ENCODE results near the gene USP48.

DNA sequence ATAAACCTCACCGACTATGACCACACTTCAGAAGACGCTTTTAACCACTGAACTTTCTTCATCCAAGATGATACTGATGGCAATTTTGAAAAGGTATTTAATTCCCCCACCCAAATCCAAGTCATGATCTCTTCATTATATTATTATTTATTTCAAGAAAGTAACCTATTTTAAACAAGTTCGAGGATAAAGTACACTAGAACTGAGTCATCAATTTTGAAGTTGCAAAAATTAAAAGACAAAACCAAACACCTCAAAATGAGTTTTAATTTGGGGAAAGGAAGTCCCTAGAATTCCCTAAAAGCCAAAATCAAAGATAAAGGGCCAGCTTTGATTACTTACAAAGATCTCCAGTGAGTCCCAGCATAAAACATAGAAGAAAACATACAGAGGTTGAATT is 58.4 kb downstream of the USP48 start:
- TF ChIP-seq, protein P1, sequence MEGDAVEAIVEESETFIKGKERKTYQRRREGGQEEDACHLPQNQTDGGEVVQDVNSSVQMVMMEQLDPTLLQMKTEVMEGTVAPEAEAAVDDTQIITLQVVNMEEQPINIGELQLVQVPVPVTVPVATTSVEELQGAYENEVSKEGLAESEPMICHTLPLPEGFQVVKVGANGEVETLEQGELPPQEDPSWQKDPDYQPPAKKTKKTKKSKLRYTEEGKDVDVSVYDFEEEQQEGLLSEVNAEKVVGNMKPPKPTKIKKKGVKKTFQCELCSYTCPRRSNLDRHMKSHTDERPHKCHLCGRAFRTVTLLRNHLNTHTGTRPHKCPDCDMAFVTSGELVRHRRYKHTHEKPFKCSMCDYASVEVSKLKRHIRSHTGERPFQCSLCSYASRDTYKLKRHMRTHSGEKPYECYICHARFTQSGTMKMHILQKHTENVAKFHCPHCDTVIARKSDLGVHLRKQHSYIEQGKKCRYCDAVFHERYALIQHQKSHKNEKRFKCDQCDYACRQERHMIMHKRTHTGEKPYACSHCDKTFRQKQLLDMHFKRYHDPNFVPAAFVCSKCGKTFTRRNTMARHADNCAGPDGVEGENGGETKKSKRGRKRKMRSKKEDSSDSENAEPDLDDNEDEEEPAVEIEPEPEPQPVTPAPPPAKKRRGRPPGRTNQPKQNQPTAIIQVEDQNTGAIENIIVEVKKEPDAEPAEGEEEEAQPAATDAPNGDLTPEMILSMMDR (conservative IDR thresholded peaks at IDR 0.05; ENCODE audit: low read length) = no peak
- no peak for TF ChIP-seq EZH2phosphoT487 (IDR thresholded peaks at IDR 0.05; ENCODE audit: borderline replicate concordance)
